KMS-11 (cell line): ENCODE results near the gene SLC25A21.

Source experiments
- H2AFZ ChIP-seq: fragments of 200-600 bp; sonication (generic); 2 replicates; pipeline ENCODE4 v1.6.1; 2016; ENCODE audit warnings: antibody characterized with exemption, mixed run types, low read depth
- H3K27ac ChIP-seq: fragments of 200-600 bp; sonication (generic); 2 replicates; pipeline ENCODE4 v1.6.1; 2016; ENCODE audit warnings: mild to moderate bottlenecking, mixed run types
- H3K27me3 ChIP-seq: fragments of 200-600 bp; sonication (generic); 2 replicates; pipeline ENCODE4 v1.6.1; 2017; ENCODE audit warnings: mild to moderate bottlenecking, low read depth, mixed run types, moderate library complexity; ENCODE audit not compliant: insufficient read depth
- H3K36me3 ChIP-seq: fragments of 200-600 bp; sonication (generic); 2 replicates; pipeline ENCODE4 v1.6.1; 2017; ENCODE audit warnings: mild to moderate bottlenecking, mixed run types; ENCODE audit not compliant: insufficient read depth
- H3K4me1 ChIP-seq: fragments of 200-600 bp; sonication (generic); 2 replicates; pipeline ENCODE4 v1.6.1; 2016; ENCODE audit warnings: mild to moderate bottlenecking, low read depth, mixed run types; ENCODE audit not compliant: poor library complexity, severe bottlenecking
- H3K4me2 ChIP-seq: fragments of 200-600 bp; sonication (generic); 2 replicates; pipeline ENCODE4 v1.7.0; 2016; ENCODE audit warnings: mild to moderate bottlenecking, mixed run types
- H3K4me3 ChIP-seq: fragments of 200-600 bp; sonication (generic); IDR thresholded peaks from 2 replicates; pipeline ENCODE4 v1.6.1; 2017; ENCODE audit warnings: low read depth, low read length, mixed read lengths; ENCODE audit not compliant: insufficient read depth
- H3K79me2 ChIP-seq: fragments of 200-600 bp; sonication (generic); 2 replicates; pipeline ENCODE4 v1.6.1; 2016; ENCODE audit warnings: low read depth, mixed run types; ENCODE audit not compliant: insufficient read depth
- H3K9ac ChIP-seq: fragments of 200-600 bp; sonication (generic); 2 replicates; pipeline ENCODE4 v1.6.1; 2016; ENCODE audit warnings: mild to moderate bottlenecking, mixed run types
- H4K20me1 ChIP-seq: fragments of 200-600 bp; sonication (generic); 2 replicates; pipeline ENCODE4 v1.6.1; 2016; ENCODE audit warnings: mild to moderate bottlenecking, mixed run types; ENCODE audit not compliant: insufficient read depth
- TF ChIP-seq, protein P1 (sequence below): fragments of 200-600 bp; sonication (generic); conservative IDR thresholded peaks from 2 replicates; pipeline ENCODE4 v1.6.1; 2017; ENCODE audit warnings: low read depth, mild to moderate bottlenecking, antibody characterized with exemption, low read length, moderate library complexity, mixed read lengths

The SLC25A21 gene

DNA sequence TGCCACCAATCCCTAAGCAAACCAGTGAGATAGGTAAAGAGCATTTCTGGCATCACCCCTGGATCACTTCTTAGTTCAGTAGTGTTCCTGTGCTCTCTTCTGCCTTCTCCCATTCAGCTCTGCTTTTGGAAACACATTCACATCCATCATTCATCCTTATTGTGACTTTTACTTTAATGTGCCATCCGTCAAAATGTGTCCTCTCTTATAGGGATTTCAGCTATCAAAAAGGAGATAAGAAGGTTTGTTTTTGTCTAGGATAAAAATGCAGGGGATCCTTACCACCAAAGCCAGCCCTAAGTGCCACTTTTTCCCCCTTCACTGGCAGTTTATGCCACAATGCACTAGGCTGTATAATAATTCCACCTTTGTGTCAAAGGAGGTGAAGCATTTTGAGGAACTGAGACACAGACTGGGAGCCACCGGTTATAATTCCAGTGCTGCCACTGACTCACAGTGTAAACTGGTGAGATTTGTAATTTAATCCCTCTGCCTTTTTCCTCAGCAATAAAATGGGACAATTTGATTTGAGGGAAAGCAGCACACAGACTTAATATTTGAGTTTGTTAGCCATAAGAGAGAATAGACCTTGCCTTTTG is 352.2 kb downstream of the SLC25A21 start:
- no peak overlapping the region for H3K4me3 ChIP-seq
- H3K4me2 ChIP-seq: no peak overlapping the region
- TF ChIP-seq, protein P1, sequence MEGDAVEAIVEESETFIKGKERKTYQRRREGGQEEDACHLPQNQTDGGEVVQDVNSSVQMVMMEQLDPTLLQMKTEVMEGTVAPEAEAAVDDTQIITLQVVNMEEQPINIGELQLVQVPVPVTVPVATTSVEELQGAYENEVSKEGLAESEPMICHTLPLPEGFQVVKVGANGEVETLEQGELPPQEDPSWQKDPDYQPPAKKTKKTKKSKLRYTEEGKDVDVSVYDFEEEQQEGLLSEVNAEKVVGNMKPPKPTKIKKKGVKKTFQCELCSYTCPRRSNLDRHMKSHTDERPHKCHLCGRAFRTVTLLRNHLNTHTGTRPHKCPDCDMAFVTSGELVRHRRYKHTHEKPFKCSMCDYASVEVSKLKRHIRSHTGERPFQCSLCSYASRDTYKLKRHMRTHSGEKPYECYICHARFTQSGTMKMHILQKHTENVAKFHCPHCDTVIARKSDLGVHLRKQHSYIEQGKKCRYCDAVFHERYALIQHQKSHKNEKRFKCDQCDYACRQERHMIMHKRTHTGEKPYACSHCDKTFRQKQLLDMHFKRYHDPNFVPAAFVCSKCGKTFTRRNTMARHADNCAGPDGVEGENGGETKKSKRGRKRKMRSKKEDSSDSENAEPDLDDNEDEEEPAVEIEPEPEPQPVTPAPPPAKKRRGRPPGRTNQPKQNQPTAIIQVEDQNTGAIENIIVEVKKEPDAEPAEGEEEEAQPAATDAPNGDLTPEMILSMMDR: no peak
- no peaks in the 10 kb centered on the region for H3K36me3 ChIP-seq
- H3K27ac ChIP-seq: no peak overlapping the region
- no peaks in the 10 kb centered on the region for H3K27me3 ChIP-seq
- no peaks in the 10 kb centered on the region for H4K20me1 ChIP-seq
- no peaks in the 10 kb centered on the region for H3K79me2 ChIP-seq
- no peak overlapping the region for H2AFZ ChIP-seq
- no peak overlapping the region for H3K9ac ChIP-seq
- no peaks in the 10 kb centered on the region for H3K4me1 ChIP-seq

DNA sequence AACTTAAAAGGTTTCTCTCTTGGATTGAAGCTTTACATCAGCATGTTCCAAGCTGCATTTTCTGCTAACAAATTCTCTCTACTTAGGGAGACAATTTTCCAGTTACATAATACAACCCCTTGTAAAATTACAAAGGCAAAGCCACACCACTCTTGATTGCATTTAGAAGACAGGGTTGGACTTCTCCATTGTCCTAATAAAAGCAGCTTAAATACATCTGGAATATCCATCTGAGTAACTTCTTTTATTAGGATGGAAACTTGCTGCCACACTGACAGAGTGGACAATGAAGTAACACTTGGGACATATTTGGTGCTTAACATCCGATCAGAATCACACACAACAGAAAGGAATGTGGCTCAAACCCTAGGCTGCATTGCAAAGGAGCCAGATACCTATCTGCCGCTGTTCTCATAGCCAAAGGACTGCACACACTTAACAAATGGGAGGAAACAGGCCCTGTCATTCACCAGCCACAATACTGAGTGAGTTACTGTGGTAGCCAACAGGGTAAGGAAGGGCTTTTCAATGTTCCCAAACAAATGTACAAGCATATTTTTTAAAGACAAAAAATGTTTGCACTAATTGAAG is 353.5 kb downstream of the SLC25A21 start:
- H3K36me3 ChIP-seq: no peaks in the 10 kb centered on the region
- H4K20me1 ChIP-seq: no peaks in the 10 kb centered on the region
- H2AFZ ChIP-seq: no peak overlapping the region
- no peaks in the 10 kb centered on the region for H3K4me1 ChIP-seq
- no peak overlapping the region for H3K4me3 ChIP-seq
- no peaks in the 10 kb centered on the region for H3K79me2 ChIP-seq
- H3K9ac ChIP-seq: no peak overlapping the region
- no peaks in the 10 kb centered on the region for H3K27me3 ChIP-seq
- H3K4me2 ChIP-seq: no peak overlapping the region
- TF ChIP-seq, protein P1: no peak
- no peak overlapping the region for H3K27ac ChIP-seq

DNA sequence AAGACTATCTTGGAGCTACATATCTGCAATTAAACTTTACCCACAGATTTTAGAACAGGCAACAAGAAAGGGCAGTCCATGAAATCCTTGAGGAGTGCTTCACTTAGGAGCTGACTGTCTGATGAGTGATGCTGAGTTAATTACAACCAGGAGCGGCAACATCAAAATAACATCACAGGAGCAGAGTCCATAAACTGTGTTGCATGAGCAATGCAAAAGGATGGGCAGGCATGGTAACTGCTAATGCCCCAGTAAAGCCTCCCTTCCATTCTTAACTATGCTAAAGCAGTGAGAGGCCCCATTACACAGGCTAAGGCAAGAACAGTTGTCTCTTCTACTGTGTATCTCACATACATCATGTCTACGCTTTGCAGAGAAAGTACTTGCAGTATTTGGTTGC is 354.2 kb downstream of the SLC25A21 start:
- Histone ChIP-seq H2AFZ (no peak overlapping the region), H3K36me3 (no peaks in the 10 kb centered on the region), H3K9ac (no peak overlapping the region), H3K4me1 (no peaks in the 10 kb centered on the region), H3K27ac (no peak overlapping the region), H3K4me2 (no peak overlapping the region), H4K20me1 (no peaks in the 10 kb centered on the region), H3K79me2 (no peaks in the 10 kb centered on the region), H3K4me3 (no peak overlapping the region), H3K27me3 (no peaks in the 10 kb centered on the region)
- TF ChIP-seq, protein P1: no peak

GRCh38 chr14:36817071-36817930 is 355.1 kb downstream of the SLC25A21 start:
- Histone ChIP-seq H3K4me2 (no peak overlapping the region), H3K27me3 (no peaks in the 10 kb centered on the region), H3K27ac (no peak overlapping the region), H3K4me1 (no peaks in the 10 kb centered on the region), H3K4me3 (no peak overlapping the region), H2AFZ (no peak overlapping the region), H3K36me3 (no peaks in the 10 kb centered on the region), H4K20me1 (no peaks in the 10 kb centered on the region), H3K9ac (no peak overlapping the region), H3K79me2 (no peaks in the 10 kb centered on the region)
- TF ChIP-seq, protein P1: no peak
